Rectal smooth muscle tissue (tissue), 1 donor: ENCODE results near the gene PLCXD1.
"Not testable (repeated sequence)": the region's sequence is repeated elsewhere in the genome, so short reads cannot be mapped to it uniquely, and the experiment has no call there.

ENCODE experiments used
- H3K27ac ChIP-seq: one replicate; pipeline ENCODE4 v1.7.0; 2013; ENCODE audit warnings: low read depth, low read length, inconsistent platforms
- H3K27me3 ChIP-seq: one replicate; pipeline ENCODE4 v1.7.0; 2013; ENCODE audit warnings: low read length; ENCODE audit not compliant: control insufficient read depth, insufficient read depth
- H3K36me3 ChIP-seq: one replicate; pipeline ENCODE4 v1.7.0; 2013; ENCODE audit warnings: low read length; ENCODE audit not compliant: control insufficient read depth, insufficient read depth
- H3K4me1 ChIP-seq: one replicate; pipeline ENCODE4 v1.7.0; 2013; ENCODE audit warnings: low read length; ENCODE audit not compliant: control insufficient read depth, insufficient read depth
- H3K4me3 ChIP-seq: one replicate; pipeline ENCODE4 v1.7.0; 2013; ENCODE audit warnings: low read length
- H3K9ac ChIP-seq: one replicate; pipeline ENCODE4 v1.7.0; 2013; ENCODE audit warnings: low read length

PLCXD1 gene

DNA sequence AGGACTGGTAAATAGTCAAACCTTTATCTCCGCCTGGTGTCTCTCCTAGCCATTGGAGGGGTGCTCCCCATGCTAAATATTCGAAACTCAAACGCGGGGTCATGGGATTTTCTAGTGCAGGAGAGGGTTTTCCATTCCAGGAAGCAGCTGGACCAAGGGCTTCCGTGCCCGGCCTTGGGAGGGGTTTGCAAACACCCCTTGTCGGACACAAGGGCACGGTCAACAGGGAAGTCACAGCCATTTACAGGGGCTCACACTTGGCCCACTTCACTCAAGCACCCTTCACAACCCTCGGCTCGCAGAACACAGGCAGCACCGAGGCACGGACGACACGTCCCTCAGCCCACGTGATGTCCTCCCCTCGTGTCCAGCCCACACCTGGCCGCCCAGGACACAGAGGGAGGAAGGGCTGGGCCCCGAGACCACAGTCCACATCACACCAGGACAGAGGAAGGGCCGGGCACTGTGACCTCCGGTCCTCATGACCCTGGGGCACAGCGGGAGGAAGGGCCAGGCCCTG, 10.3 kb upstream of the PLCXD1 start:
- H3K27ac ChIP-seq, result no peak overlapping the region

DNA sequence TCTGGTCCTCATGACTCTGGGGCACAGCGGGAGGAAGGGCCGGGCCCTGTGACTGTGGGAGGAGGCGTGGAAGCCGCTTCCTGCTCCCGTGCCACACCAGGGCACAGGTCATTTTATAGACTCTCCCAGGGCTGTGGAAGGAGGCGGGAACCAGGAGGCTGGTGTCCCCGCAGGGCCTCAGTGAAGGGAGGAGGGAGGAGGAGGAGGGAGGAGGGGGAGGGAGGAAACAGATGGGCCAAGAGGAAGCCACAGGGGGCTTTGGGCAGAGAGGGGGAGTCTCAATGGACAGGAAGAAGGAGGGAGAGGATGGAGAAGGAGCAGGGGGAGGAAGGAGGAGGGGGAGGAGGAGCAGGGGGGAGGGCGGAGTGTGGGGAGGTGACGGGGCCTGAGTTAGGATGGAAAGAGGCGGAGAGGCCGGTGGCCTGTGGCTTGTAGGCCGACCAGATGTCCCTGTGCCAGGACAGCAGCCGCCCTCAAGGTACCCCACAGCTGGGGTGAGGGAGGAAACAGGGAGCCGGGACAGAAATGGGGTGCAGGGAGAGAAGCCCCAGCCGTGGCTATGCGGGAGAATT, 6.2 kb upstream of the PLCXD1 start:
- H3K4me1 ChIP-seq, result no peaks in the 10 kb centered on the region
- H3K27me3 ChIP-seq, result peaks cover 11% of the 10 kb centered on the region
- H3K36me3 ChIP-seq, result no peaks in the 10 kb centered on the region
- H3K27ac ChIP-seq, result no peak overlapping the region
- H3K4me3 ChIP-seq, result peak overlapping the region; percentile 75
- H3K9ac ChIP-seq, result no peak overlapping the region

More for the DNA sequence above, 10.3 kb upstream of the PLCXD1 start:
- no peak overlapping the region for H3K4me3 ChIP-seq
- H3K9ac ChIP-seq, result no peak overlapping the region
- H3K4me1 ChIP-seq, result no peaks in the 10 kb centered on the region
- no peaks in the 10 kb centered on the region for H3K36me3 ChIP-seq
- peaks cover 4% of the 10 kb centered on the region for H3K27me3 ChIP-seq

DNA sequence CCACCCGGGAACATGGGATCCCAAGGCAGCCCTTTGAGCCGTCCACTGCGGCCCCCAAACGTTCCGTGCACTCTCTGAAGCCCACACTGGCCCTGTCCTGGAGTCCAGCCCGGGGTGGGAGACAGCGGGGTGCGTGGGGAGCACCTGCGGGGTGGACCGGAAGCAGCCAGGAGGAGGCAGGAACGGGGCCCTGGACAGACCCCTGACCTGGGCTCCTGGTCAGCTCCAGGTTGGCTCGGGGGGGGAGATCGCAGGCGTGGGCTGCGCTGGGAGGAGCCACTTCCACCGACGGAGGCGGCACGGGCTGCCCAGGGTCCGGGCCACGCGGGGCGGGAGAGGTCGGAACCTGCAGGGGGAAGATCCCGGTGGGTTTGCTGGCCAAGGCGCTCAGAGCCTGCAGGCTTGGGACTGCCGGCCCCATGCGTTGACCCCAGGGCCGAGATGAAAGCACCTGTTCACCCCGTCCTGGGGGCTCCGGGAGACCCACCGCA, 5.7 kb upstream of the PLCXD1 start:
- H3K4me3 ChIP-seq, result peak overlapping the region; percentile 75
- no peak overlapping the region for H3K27ac ChIP-seq
- no peak overlapping the region for H3K9ac ChIP-seq
- no peaks in the 10 kb centered on the region for H3K36me3 ChIP-seq
- no peaks in the 10 kb centered on the region for H3K4me1 ChIP-seq
- H3K27me3 ChIP-seq, result peaks cover 11% of the 10 kb centered on the region

DNA sequence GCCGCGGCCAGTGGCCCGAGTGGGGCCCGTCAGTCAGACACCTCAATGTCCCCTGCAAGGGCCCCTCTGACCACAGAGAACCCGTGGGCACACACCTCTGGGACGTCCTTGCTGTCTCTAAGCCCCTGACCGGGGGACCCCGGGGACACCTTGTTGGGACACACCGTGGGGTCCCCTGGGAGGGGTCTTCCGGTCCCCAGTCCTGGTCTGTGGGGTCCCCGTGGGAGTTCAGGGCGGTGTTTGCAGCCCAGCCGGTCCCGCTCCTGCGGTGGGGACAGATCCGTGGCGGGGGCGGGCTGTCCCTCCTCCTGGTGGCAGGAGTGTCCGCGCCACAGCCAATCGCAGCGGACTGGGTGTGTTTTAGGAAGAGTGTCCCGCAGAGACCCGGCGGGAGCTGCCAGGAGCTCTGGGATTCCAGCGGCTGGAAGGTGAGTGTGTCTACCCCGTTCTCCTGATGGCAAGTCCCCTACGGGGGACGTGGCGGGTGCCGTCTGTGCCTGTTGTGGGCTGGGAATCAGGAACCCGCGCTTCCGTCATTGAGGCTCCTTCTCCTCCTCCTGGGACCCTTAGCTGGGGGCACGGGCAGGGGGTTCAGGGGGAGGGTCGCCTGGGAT, 5.1 kb upstream of the PLCXD1 start:
- Histone ChIP-seq H3K9ac (peak overlapping the region; percentile 40), H3K27ac (no peak overlapping the region)

DNA sequence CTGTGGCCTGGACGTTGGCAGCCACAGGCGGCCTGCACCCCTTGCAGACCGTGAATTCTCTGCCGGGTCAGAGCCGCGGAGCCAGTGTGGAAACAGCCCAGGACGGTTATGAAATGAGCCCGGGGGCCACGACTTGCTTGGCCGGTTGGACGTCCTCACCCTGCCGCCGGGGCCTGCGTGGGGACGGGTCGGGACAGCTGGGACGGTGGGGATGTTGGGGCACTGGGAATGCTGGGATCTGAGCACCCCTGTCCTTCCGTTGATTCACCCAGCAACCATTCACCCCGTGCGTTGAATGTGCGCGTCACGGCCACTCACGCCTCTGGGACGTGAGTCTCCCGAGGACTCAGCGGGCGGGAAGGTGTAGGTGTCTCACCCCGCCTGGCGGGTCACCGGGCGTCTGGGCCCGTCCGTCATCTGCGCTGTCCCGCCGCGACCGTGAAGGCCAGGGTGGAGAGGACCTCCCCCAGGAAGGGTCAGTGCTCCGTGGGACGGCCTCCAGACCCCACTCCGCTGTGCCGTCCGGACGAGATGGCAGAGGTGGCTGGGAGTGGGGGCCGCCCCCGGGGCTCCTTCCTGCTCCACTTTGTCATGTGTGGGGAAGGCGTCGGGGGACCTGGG, 4.5 kb upstream of the PLCXD1 start:
- H3K36me3 ChIP-seq, result no peaks in the 10 kb centered on the region
- peak overlapping the region; percentile 75 for H3K4me3 ChIP-seq
- H3K4me1 ChIP-seq, result no peaks in the 10 kb centered on the region
- no peak overlapping the region for H3K27ac ChIP-seq
- H3K27me3 ChIP-seq, result peaks cover 11% of the 10 kb centered on the region
- H3K9ac ChIP-seq, result peak overlapping the region; percentile 40

More for the DNA sequence above, 5.1 kb upstream of the PLCXD1 start:
- no peaks in the 10 kb centered on the region for H3K36me3 ChIP-seq
- H3K4me1 ChIP-seq, result no peaks in the 10 kb centered on the region
- H3K4me3 ChIP-seq, result peak overlapping the region; percentile 75
- peaks cover 11% of the 10 kb centered on the region for H3K27me3 ChIP-seq

DNA sequence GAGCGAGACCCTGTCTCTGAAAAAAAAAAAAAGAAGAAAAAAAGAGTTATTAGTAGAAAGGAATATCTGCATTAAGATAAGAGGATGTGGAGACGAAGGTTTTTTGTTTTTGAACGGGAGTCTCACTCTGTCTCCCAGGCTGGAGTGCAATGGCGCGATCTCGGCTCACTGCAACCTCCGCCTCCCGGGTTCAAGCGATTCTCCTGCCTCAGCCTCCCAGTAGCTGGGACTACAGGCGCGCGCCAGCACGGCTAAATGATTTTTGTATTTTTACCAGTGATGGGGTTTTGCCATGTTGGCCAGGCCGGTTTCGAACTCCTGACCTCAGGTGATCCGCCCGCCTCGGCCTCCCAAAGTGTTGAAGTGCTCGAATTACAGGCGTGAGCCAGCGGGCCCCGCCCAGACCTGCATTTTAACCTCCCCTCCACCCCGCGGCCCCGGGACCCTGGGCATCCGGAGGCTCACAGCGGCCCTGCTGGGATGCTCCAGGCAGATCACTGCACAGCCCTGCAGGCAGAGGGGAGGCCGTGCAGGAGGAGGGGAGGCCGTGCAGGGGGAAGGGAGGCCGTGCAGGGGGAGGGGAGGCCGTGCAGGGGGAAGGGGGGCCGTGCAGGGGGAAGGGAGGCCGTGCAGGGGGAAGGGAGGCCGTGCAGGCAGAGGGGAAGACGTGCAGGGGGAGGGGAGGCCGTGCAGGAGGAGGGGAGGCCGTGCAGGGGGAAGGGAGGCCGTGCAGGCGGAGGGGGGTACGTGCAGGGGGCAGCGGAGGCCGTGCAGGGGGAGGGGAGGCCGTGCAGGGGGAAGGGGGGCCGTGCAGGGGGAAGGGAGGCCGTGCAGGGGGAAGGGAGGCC, 1.2 kb upstream of the PLCXD1 start:
- not testable (repeated sequence) for H3K27ac ChIP-seq, H3K4me3 ChIP-seq, H3K36me3 ChIP-seq, H3K9ac ChIP-seq, H3K4me1 ChIP-seq
- H3K27me3 ChIP-seq, result peaks cover 11% of the 10 kb centered on the region

DNA sequence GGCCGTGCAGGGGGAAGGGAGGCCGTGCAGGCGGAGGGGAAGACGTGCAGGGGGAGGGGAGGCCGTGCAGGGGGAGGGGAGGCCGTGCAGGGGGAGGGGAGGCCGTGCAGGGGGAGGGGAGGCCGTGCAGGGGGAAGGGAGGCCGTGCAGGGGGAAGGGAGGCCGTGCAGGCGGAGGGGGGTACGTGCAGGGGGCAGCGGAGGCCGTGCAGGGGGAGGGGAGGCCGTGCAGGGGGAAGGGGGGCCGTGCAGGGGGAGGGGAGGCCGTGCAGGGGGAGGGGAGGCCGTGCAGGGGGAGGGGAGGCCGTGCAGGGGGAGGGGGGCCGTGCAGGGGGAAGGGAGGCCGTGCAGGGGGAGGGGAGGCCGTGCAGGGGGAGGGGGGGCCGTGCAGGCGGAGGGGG, 459 bp upstream of the PLCXD1 start:
- not testable (repeated sequence) for H3K9ac ChIP-seq, H3K27me3 ChIP-seq, H3K36me3 ChIP-seq, H3K4me3 ChIP-seq, H3K27ac ChIP-seq, H3K4me1 ChIP-seq

DNA sequence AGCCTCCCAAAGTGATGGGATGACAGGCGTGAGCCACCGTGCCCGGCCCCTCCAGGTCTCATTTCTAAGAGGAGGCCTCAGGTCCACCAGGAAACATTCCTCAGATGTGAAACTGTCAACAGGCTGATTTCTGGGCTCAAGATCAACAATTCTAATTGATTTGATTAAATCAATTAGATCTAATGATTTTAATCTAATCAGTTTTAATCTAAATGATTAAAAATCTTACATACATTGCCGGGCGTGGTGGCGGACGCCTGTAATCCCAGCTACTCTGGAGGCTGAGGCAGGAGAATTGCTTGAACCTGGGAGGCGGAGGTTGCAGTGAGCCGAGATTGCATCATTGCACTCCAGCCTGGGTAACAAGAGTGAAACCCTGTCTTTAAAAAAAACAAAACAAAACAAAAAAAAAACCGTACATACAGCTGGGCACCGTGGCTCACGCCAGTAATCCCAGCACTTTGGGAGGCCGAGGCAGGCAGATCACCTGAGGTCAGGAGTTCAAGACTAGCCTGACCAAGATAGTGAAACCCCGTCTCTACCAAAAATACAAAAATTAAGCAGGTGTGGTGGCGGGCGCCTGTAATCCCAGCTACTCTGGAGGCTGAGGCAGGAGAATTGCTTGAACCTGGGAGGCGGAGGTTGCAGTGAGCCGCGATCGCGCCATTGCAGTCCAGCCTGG, 960 bp downstream of the PLCXD1 start:
- H3K27ac ChIP-seq, H3K36me3 ChIP-seq, H3K4me3 ChIP-seq, H3K4me1 ChIP-seq, H3K9ac ChIP-seq, H3K27me3 ChIP-seq: not testable (repeated sequence)

DNA sequence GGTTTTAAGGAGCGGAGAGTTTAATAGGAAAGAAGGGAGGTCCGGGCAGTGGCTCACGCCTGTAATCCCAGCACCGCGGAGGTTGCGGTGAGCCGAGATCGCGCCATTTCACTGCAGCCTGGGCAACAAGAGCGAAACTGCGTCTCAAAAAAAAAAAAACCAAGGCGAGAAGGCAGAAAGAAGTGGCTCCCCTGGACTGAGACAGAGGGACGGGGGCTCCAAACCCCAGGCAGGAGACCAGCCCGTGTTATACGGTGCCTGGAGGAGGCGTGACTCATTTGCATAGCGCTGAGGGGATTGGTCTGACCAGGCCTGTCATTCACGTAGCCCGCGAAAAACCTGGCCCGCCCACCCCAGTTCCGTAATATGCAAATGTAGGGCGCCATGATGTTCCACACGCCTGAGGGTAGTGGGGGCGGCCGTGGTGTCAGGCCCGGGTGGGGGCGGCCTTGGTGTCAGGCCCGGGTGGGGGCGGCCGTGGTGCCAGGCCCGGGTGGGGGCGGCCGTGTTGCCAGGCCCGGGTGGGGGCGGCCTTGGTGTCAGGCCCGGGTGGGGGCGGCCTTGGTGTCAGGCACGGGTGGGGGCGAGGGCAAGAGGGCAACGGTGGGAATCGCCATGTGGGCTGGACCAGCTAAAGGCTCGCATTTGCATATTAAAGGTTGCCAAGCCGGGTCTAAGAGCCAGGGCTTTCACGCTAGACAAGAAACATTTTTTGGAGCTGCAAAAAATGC, 2.1 kb downstream of the PLCXD1 start:
- no peak overlapping the region for H3K27ac ChIP-seq

DNA sequence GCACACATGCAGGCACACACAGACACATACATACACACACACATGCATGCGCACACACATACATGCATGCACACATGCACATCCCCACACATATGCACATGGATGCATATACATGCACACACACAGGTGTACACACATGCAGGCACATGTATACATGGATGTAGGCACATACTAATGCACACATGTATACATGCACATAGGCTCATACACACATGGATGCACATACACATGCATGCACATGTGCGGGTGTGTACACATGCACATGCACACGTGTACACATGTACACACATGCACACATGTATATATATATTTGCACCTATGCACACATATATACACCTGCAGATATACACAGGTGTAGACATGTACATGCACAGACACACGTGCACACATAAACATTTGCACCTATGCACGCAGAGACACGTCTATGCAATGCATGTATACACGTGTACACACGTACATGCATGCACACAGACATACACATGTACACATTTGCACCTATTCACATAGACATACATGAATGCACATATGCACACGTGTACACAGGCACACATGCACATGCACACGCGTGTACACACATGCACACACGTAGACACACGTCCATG, 4.0 kb downstream of the PLCXD1 start:
- Histone ChIP-seq H3K4me1 (no peaks in the 10 kb centered on the region), H3K9ac (no peak overlapping the region), H3K36me3 (peaks cover 9% of the 10 kb centered on the region), H3K27ac (no peak overlapping the region), H3K27me3 (no peaks in the 10 kb centered on the region), H3K4me3 (no peak overlapping the region)

More for the DNA sequence above, 2.1 kb downstream of the PLCXD1 start:
- Histone ChIP-seq H3K27me3 (no peaks in the 10 kb centered on the region), H3K4me1 (no peaks in the 10 kb centered on the region), H3K9ac (no peak overlapping the region), H3K4me3 (peak overlapping the region; percentile 67), H3K36me3 (peaks cover 6% of the 10 kb centered on the region)

DNA sequence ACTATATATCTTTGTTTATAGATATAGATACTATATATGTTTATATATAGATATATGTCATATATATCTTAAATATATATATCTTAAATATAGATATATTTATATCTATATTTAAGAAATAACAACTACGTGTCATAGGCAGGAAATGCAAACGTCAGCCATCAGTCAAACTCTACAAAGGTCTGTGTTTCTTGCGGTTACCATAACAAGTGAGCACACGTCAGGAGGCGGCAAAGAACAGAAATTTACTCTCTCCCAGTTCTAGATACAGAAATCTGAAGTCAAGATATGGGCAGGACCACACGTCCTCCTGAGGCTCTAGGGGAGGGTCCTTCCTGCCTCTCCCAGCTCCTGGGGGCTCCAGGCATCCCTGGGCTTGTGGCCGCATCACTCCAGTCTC, 6.5 kb downstream of the PLCXD1 start:
- Histone ChIP-seq H3K27ac (no peak overlapping the region), H3K9ac (no peak overlapping the region), H3K4me3 (no peak overlapping the region), H3K27me3 (no peaks in the 10 kb centered on the region), H3K4me1 (no peaks in the 10 kb centered on the region), H3K36me3 (peaks cover 13% of the 10 kb centered on the region)
